ENCODE data around the gene RBMS1.
"Not testable (repeated sequence)": the region's sequence is repeated elsewhere in the genome, so short reads cannot be mapped to it uniquely, and the experiment has no call there.

RBMS1 gene

GRCh38 chr2:160432633-160433032 lies 61.0 kb downstream of the RBMS1 start:
- Histone ChIP-seq H3K36me3 (ENCODE audit: control insufficient read depth in 1 of 2, insufficient read depth in 2 of 2, low read length in 2 of 2) (peaks cover 0 to 3% of the 10 kb centered on the region in 2 donors), H3K4me1 (ENCODE audit: control insufficient read depth in 1 of 2, insufficient read depth in 2 of 2, low read length in 2 of 2) (peaks cover 12 to 14% of the 10 kb centered on the region in 2 donors), H3K27me3 (ENCODE audit: low read depth, low read length) (no peaks in the 10 kb centered on the region), H3K4me3 (ENCODE audit: low read depth in 1 of 2, low read length in 2 of 2) (no peak overlapping the region), H3K9me3 (ENCODE audit: control insufficient read depth in 1 of 2, low read length in 2 of 2) (peaks cover 0 to 4% of the 10 kb centered on the region in 2 donors), H3K27ac (ENCODE audit: low read length) (no peak overlapping the region)

GRCh38 chr2:160431441-160431840 lies 62.2 kb downstream of the RBMS1 start:
- Histone ChIP-seq H3K27ac (ENCODE audit: low read length) (no peak overlapping the region), H3K36me3 (ENCODE audit: control insufficient read depth in 1 of 2, insufficient read depth in 2 of 2, low read length in 2 of 2) (peaks cover 0 to 3% of the 10 kb centered on the region in 2 donors), H3K4me1 (ENCODE audit: control insufficient read depth in 1 of 2, insufficient read depth in 2 of 2, low read length in 2 of 2) (peaks cover 12 to 14% of the 10 kb centered on the region in 2 donors), H3K9me3 (ENCODE audit: control insufficient read depth in 1 of 2, low read length in 2 of 2) (peaks cover 0 to 4% of the 10 kb centered on the region in 2 donors), H3K4me3 (ENCODE audit: low read depth in 1 of 2, low read length in 2 of 2) (no peak overlapping the region), H3K27me3 (ENCODE audit: low read depth, low read length) (no peaks in the 10 kb centered on the region)

- peaks cover 0 to 3% of the 10 kb centered on the region in 2 donors for H3K36me3 ChIP-seq (ENCODE audit: control insufficient read depth in 1 of 2, insufficient read depth in 2 of 2, low read length in 2 of 2)
- peaks cover 0 to 4% of the 10 kb centered on the region in 2 donors for H3K9me3 ChIP-seq (ENCODE audit: control insufficient read depth in 1 of 2, low read length in 2 of 2)
- no peak overlapping the region for H3K27ac ChIP-seq (ENCODE audit: low read length)
- no peak overlapping the region for H3K4me3 ChIP-seq (ENCODE audit: low read depth in 1 of 2, low read length in 2 of 2)
- H3K4me1 ChIP-seq (ENCODE audit: control insufficient read depth in 1 of 2, insufficient read depth in 2 of 2, low read length in 2 of 2): peaks cover 12 to 15% of the 10 kb centered on the region in 2 donors
- no peaks in the 10 kb centered on the region for H3K27me3 ChIP-seq (ENCODE audit: low read depth, low read length)
These were observed 63.6 kb downstream of the RBMS1 start for GRCh38 chr2:160430001-160430344.

GRCh38 chr2:160429248-160430000 lies 64.2 kb downstream of the RBMS1 start:
- Histone ChIP-seq H3K27me3 (ENCODE audit: low read depth, low read length) (no peaks in the 10 kb centered on the region), H3K4me3 (ENCODE audit: low read depth in 1 of 2, low read length in 2 of 2) (no peak overlapping the region), H3K27ac (ENCODE audit: low read length) (peak overlapping the region; percentile 77), H3K9me3 (ENCODE audit: control insufficient read depth in 1 of 2, low read length in 2 of 2) (peaks cover 0 to 4% of the 10 kb centered on the region in 2 donors), H3K36me3 (ENCODE audit: control insufficient read depth in 1 of 2, insufficient read depth in 2 of 2, low read length in 2 of 2) (peaks cover 0 to 3% of the 10 kb centered on the region in 2 donors), H3K4me1 (ENCODE audit: control insufficient read depth in 1 of 2, insufficient read depth in 2 of 2, low read length in 2 of 2) (peaks cover 12 to 17% of the 10 kb centered on the region in 2 donors)

GRCh38 chr2:160428405-160428763 lies 65.2 kb downstream of the RBMS1 start:
- Histone ChIP-seq H3K36me3 (ENCODE audit: control insufficient read depth in 1 of 2, insufficient read depth in 2 of 2, low read length in 2 of 2) (peaks cover 0 to 3% of the 10 kb centered on the region in 2 donors), H3K4me3 (ENCODE audit: low read depth in 1 of 2, low read length in 2 of 2) (peak overlapping the region in 1 of 2 donors; percentile 45), H3K27me3 (ENCODE audit: low read depth, low read length) (no peaks in the 10 kb centered on the region), H3K27ac (ENCODE audit: low read length) (peak overlapping the region; percentile 77), H3K9me3 (ENCODE audit: control insufficient read depth in 1 of 2, low read length in 2 of 2) (peaks cover 0 to 4% of the 10 kb centered on the region in 2 donors), H3K4me1 (ENCODE audit: control insufficient read depth in 1 of 2, insufficient read depth in 2 of 2, low read length in 2 of 2) (peaks cover 12% of the 10 kb centered on the region in 2 donors)

GRCh38 chr2:160427629-160428404 lies 65.8 kb downstream of the RBMS1 start:
- Histone ChIP-seq H3K27me3 (ENCODE audit: low read depth, low read length) (no peaks in the 10 kb centered on the region), H3K36me3 (ENCODE audit: control insufficient read depth in 1 of 2, insufficient read depth in 2 of 2, low read length in 2 of 2) (peaks cover 0 to 3% of the 10 kb centered on the region in 2 donors), H3K9me3 (ENCODE audit: control insufficient read depth in 1 of 2, low read length in 2 of 2) (peaks cover 0 to 4% of the 10 kb centered on the region in 2 donors), H3K4me3 (ENCODE audit: low read depth in 1 of 2, low read length in 2 of 2) (peak overlapping the region; percentile 27 to 45), H3K27ac (ENCODE audit: low read length) (peak overlapping the region; percentile 77), H3K4me1 (ENCODE audit: control insufficient read depth in 1 of 2, insufficient read depth in 2 of 2, low read length in 2 of 2) (peaks cover 12% of the 10 kb centered on the region in 2 donors)

- Histone ChIP-seq H3K4me3 (ENCODE audit: low read depth in 1 of 2, low read length in 2 of 2) (no peak overlapping the region), H3K27ac (ENCODE audit: low read length) (peak overlapping the region; percentile 14)
These were observed 67.0 kb downstream of the RBMS1 start for GRCh38 chr2:160426604-160427003.

GRCh38 chr2:160425434-160426151 lies 68.0 kb downstream of the RBMS1 start:
- H3K9me3 ChIP-seq (ENCODE audit: control insufficient read depth in 1 of 2, low read length in 2 of 2): peaks cover 0 to 4% of the 10 kb centered on the region in 2 donors

More at GRCh38 chr2:160426604-160427003, 67.0 kb downstream of the RBMS1 start:
- peaks cover 8 to 11% of the 10 kb centered on the region in 2 donors for H3K4me1 ChIP-seq (ENCODE audit: control insufficient read depth in 1 of 2, insufficient read depth in 2 of 2, low read length in 2 of 2)
- peaks cover 0 to 4% of the 10 kb centered on the region in 2 donors for H3K9me3 ChIP-seq (ENCODE audit: control insufficient read depth in 1 of 2, low read length in 2 of 2)
- H3K36me3 ChIP-seq (ENCODE audit: control insufficient read depth in 1 of 2, insufficient read depth in 2 of 2, low read length in 2 of 2): peaks cover 0 to 3% of the 10 kb centered on the region in 2 donors
- no peaks in the 10 kb centered on the region for H3K27me3 ChIP-seq (ENCODE audit: low read depth, low read length)

GRCh38 chr2:160423126-160423525 lies 70.5 kb downstream of the RBMS1 start:
- H3K36me3 ChIP-seq (ENCODE audit: control insufficient read depth in 1 of 2, insufficient read depth in 2 of 2, low read length in 2 of 2): peaks cover 0 to 4% of the 10 kb centered on the region in 2 donors
- no peak overlapping the region for H3K4me3 ChIP-seq (ENCODE audit: low read depth in 1 of 2, low read length in 2 of 2)
- no peaks in the 10 kb centered on the region for H3K27me3 ChIP-seq (ENCODE audit: low read depth, low read length)
- H3K9me3 ChIP-seq (ENCODE audit: control insufficient read depth in 1 of 2, low read length in 2 of 2): no peaks in the 10 kb centered on the region
- H3K4me1 ChIP-seq (ENCODE audit: control insufficient read depth in 1 of 2, insufficient read depth in 2 of 2, low read length in 2 of 2): peaks cover 1 to 15% of the 10 kb centered on the region in 2 donors
- no peak overlapping the region for H3K27ac ChIP-seq (ENCODE audit: low read length)

More at GRCh38 chr2:160425434-160426151, 68.0 kb downstream of the RBMS1 start:
- H3K27ac ChIP-seq (ENCODE audit: low read length): peak overlapping the region; percentile 32
- peaks cover 0 to 3% of the 10 kb centered on the region in 2 donors for H3K36me3 ChIP-seq (ENCODE audit: control insufficient read depth in 1 of 2, insufficient read depth in 2 of 2, low read length in 2 of 2)
- H3K4me1 ChIP-seq (ENCODE audit: control insufficient read depth in 1 of 2, insufficient read depth in 2 of 2, low read length in 2 of 2): peaks cover 7 to 10% of the 10 kb centered on the region in 2 donors
- H3K4me3 ChIP-seq (ENCODE audit: low read depth in 1 of 2, low read length in 2 of 2): no peak overlapping the region
- no peaks in the 10 kb centered on the region for H3K27me3 ChIP-seq (ENCODE audit: low read depth, low read length)

- H3K27ac ChIP-seq (ENCODE audit: low read length); H3K36me3 ChIP-seq (ENCODE audit: control insufficient read depth in 1 of 2, insufficient read depth in 2 of 2, low read length in 2 of 2): not testable (repeated sequence)
These were observed 71.7 kb downstream of the RBMS1 start for GRCh38 chr2:160421646-160422501.

More at GRCh38 chr2:160421646-160422501, 71.7 kb downstream of the RBMS1 start:
- not testable (repeated sequence) for H3K27me3 ChIP-seq (ENCODE audit: low read depth, low read length); H3K9me3 ChIP-seq (ENCODE audit: control insufficient read depth in 1 of 2, low read length in 2 of 2); H3K4me3 ChIP-seq (ENCODE audit: low read depth in 1 of 2, low read length in 2 of 2)
- H3K4me1 ChIP-seq (ENCODE audit: control insufficient read depth in 1 of 2, insufficient read depth in 2 of 2, low read length in 2 of 2): peaks cover 4 to 21% of the 10 kb centered on the region in 2 donors

Data from muscle layer of duodenum (tissue), 2 donors.